AG04449 (cell line): ENCODE data around the gene JPH3.

Source experiments
- CTCF ChIA-PET: fragments of 350-600 bp; formaldehyde crosslinking; extraction: SDS; loops from one replicate; lab custom pipeline; 2021; ENCODE audit warnings: antibody characterized with exemption; lab: Yijun Ruan, JAX
- POLR2A ChIA-PET: fragments of 400-600, 350-600 bp; formaldehyde crosslinking; extraction: SDS; loops from one replicate; lab custom pipeline; 2020; ENCODE audit warnings: antibody characterized with exemption, inconsistent platforms; lab: Yijun Ruan, JAX
- DNase-seq: peaks from one replicate; pipeline ENCODE4 v3.0.0-alpha.2; 2010; ENCODE audit warnings: low read depth, low spot score
- H3K4me3 ChIP-seq: 2 replicates; pipeline ENCODE4 v1.5.1; 2011; ENCODE audit warnings: low read depth, mild to moderate bottlenecking, control low read depth, low read length
- CTCF ChIP-seq: IDR thresholded peaks from one replicate; pipeline ENCODE4 v1.5.1; 2011; ENCODE audit warnings: mild to moderate bottlenecking, moderate library complexity, low read length, control low read depth, inconsistent platforms; ENCODE audit not compliant: insufficient read depth; ENCODE audit errors: missing control alignments

Gene JPH3

DNA sequence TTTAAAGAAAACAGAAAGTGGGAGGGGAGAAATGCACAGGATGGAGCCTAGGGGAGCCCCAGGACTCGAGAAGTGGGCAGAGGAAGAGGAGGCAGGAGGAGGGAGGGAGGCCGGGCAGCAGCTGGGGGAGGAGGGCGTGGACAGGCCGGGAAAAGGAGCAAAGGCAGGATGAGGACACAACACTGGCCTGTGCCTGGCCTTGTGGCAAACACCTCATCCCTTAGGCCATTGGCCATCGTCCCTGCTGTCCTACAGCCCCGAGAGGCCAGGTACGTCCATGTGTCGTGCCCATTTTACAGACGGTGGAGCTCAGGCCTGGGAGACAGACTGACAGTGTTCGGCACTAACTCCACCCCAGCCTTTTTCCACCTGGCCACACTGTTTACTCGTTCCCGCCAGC lies 15.9 kb downstream of the JPH3 start:
- ChIA-PET CTCF (no interaction called here), POLR2A (no interaction called here)
- H3K4me3 ChIP-seq: no peak overlapping the region
- no peak for TF ChIP-seq CTCF
- DNase-seq: no peak

GRCh38 chr16:87619360-87620200 lies 17.3 kb downstream of the JPH3 start:
- TF ChIP-seq CTCF: no peak

GRCh38 chr16:87620201-87620495 lies 17.8 kb downstream of the JPH3 start:
- ChIA-PET CTCF (interaction anchor here (1.3 to 2.5 kb wide), 2 partner anchors 15 to 203 kb away, joined by 4 to 14 read pairs; no protein-coding TSS in a partner anchor), POLR2A (no interaction called here)
- DNase-seq: no peak
- TF ChIP-seq CTCF: no peak
- H3K4me3 ChIP-seq: no peak overlapping the region

More at GRCh38 chr16:87619360-87620200, 17.3 kb downstream of the JPH3 start:
- H3K4me3 ChIP-seq: no peak overlapping the region
- DNase-seq: no peak
- POLR2A ChIA-PET: no interaction called here
- CTCF ChIA-PET: interaction anchor here (1.3 to 2.5 kb wide), 2 partner anchors 16 to 202 kb away, joined by 4 to 14 read pairs; no protein-coding TSS in a partner anchor

- ChIA-PET POLR2A (no interaction called here), CTCF (interaction anchor here (1.0 kb wide), 1 partner anchor 9 kb away, joined by 3 read pairs; no protein-coding TSS in a partner anchor)
- DNase-seq: no peak
- no peak for TF ChIP-seq CTCF
- no peak overlapping the region for H3K4me3 ChIP-seq
Observed at GRCh38 chr16:87621550-87621829, 19.2 kb downstream of the JPH3 start.

DNA sequence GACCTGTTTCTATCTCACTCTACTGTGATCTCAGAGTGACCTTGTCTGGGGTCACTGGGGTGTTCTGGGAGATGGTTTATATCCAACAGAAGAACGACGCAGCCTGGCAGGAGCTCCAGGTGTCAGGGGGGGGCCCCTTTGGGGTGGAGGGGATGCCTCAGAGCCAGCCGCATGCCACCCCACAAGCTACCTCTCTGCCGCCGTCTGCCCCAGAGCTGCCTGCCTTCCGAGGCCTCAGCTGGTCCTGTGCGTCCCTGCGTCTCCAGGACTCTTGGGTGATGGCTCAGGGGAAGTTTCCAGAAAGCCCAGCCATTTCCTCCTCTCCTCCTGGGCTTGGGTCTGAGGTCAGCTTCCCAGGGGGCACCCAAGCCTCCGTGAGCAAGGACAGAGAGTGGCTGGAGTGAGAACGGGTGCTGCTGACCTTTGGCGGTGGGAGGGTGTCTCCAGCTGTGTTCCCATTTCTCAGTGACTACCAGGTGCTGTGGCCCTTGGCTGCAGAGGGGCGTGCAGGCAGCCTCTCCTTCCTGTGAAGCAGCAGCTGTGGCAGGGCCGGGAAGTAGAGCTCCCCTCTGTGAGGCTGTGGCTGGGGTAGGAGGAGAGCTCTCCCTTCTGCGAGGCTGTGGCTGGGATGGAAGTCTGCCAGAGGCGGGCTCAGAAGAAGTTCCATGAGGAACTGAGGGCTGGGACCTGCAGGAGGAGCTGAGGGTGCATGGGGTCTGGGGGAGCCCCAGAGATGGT lies 19.8 kb downstream of the JPH3 start:
- TF ChIP-seq CTCF: no peak
- POLR2A ChIA-PET: interaction anchor here (0.6 kb wide), 1 partner anchor 29 kb away, joined by 3 read pairs; no protein-coding TSS in a partner anchor
- DNase-seq: no peak
- H3K4me3 ChIP-seq: no peak overlapping the region
- CTCF ChIA-PET: interaction anchor here (1.0 to 1.3 kb wide), 2 partner anchors 10 to 14 kb away, joined by 3 to 9 read pairs; no protein-coding TSS in a partner anchor
